ENCODE results near the gene EPHA6.

EPHA6 gene

DNA sequence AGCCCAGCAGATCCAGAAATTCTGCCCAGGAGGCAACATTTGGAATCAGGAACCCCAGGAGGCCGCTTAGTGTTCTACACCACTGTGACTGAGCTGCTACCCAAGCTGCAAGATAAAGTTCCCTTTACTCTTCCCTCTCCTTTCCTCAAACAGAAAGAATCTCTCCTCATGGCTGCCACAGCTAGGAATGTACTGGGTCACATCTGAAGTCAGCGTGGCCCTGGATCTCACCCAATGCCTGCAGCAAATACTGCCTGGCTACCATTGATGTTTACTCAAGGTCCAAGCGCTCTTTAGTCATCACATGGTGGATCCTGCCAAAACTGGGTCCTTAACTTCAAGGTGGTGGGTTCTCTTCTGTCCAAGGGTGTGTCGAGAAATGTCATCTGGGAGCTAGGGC, 382.7 kb downstream of the EPHA6 start:
- TF ChIP-seq, protein P1, sequence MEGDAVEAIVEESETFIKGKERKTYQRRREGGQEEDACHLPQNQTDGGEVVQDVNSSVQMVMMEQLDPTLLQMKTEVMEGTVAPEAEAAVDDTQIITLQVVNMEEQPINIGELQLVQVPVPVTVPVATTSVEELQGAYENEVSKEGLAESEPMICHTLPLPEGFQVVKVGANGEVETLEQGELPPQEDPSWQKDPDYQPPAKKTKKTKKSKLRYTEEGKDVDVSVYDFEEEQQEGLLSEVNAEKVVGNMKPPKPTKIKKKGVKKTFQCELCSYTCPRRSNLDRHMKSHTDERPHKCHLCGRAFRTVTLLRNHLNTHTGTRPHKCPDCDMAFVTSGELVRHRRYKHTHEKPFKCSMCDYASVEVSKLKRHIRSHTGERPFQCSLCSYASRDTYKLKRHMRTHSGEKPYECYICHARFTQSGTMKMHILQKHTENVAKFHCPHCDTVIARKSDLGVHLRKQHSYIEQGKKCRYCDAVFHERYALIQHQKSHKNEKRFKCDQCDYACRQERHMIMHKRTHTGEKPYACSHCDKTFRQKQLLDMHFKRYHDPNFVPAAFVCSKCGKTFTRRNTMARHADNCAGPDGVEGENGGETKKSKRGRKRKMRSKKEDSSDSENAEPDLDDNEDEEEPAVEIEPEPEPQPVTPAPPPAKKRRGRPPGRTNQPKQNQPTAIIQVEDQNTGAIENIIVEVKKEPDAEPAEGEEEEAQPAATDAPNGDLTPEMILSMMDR (IDR thresholded peaks at IDR 0.05; ENCODE audit: low read depth, low read length), result no peak
- no peak overlapping the region for H3K4me3 ChIP-seq (ENCODE audit: low read depth, low read length)

DNA sequence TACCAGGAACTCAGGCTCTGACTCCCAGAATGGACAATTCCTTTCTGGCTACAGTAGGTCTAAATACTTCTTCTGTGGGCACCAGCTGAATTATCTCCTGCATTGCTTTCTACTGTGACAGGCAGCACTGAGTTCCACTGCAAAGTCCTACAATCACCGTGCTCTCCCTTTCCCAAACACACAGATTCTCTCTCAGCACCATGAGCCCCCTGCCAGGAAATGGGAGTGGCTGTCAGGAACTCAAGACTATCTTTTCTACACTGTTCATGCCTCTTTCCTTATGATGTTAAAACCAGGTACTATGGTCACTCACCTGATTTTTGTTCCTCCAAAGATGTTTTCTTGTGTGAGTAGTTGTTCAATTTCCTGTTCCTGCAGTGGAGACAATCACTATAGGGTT, 383.4 kb downstream of the EPHA6 start:
- TF ChIP-seq, protein P1 (IDR thresholded peaks at IDR 0.05; ENCODE audit: low read depth, low read length), result no peak

DNA sequence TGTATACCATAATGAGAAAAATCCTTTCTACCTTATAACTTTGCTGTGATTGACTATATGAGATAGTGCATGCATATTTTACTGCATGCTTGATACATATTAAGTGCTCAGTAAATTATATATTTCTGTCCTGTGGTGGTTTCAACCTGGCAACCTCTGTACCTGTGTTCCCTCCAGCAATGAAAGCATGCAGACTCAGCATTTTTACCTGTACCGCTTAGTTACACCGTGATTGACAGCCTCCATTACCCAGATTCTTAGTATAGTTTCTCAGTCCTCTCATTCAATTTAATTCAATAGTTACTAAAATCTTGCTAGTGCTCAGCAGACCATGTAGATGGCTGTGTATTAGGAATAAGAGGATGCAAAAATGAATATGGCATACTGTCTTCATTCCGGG, 386.0 kb downstream of the EPHA6 start:
- H3K4me3 ChIP-seq (ENCODE audit: low read depth, low read length), result no peak overlapping the region
- TF ChIP-seq, protein P1 (IDR thresholded peaks at IDR 0.05; ENCODE audit: low read depth, low read length), result no peak

More for the DNA sequence above, 383.4 kb downstream of the EPHA6 start:
- no peak overlapping the region for H3K4me3 ChIP-seq (ENCODE audit: low read depth, low read length)

DNA sequence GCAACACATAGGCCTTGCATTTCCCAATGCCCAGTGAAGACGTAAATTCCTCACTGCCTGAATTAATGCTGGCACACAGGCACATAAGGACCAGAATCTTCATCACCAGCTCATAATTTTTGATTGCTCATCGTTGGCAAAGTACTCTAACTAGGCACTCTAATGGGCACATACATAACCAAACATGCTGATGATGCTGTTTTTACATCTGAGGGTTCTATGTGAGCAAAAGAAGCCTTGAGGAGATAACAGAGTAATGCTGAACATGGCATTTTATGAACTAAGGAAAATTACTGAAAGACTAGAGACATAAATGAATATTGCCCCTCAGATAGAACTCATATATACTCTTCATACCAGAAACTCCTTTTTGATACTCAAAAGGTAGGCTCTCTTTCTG, 387.4 kb downstream of the EPHA6 start:
- TF ChIP-seq, protein P1 (IDR thresholded peaks at IDR 0.05; ENCODE audit: low read depth, low read length), result no peak
- no peak overlapping the region for H3K4me3 ChIP-seq (ENCODE audit: low read depth, low read length)

DNA sequence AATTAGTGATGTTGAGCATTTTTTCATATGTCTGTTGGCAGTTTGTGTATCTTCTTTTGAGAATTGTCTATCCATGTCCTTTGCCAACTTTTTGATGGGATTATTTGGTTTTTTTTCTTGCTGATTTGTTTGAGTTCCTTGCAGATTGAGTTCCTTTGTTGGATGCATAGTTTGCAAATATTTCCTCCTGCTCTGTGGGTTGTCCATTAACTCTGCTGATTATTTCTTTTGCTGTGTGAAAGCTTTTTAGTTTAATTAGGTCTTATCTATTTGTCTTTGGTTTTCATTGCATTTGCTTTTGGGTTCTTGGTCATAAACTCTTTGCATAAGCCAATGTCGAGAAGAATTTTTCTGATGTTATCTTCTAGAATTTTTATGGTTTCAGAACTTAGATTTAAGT, 414.6 kb downstream of the EPHA6 start:
- TF ChIP-seq, protein P1 (IDR thresholded peaks at IDR 0.05; ENCODE audit: low read depth, low read length), result no peak
- H3K4me3 ChIP-seq (ENCODE audit: low read depth, low read length), result no peak overlapping the region

DNA sequence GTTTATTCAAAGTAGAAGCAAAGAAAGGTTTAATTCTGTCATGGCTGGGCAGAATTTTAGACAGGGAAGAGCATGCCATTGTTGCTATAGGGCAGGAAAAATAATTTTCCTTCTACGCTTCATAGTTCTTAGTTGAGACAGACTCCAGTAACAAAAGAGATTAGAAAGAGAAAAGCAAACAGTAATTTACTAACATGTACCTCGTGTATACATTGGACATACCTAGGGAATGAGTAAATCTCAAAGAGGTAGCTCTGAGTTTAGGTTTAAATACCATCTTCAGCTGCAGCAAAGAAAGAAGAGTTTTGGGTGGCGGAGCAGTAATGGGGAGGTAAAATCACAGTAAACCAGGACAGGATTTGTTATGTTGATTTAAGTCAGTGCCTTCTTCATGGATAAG, 416.1 kb downstream of the EPHA6 start:
- TF ChIP-seq, protein P1 (IDR thresholded peaks at IDR 0.05; ENCODE audit: low read depth, low read length), result no peak
- H3K4me3 ChIP-seq (ENCODE audit: low read depth, low read length), result no peak overlapping the region

DNA sequence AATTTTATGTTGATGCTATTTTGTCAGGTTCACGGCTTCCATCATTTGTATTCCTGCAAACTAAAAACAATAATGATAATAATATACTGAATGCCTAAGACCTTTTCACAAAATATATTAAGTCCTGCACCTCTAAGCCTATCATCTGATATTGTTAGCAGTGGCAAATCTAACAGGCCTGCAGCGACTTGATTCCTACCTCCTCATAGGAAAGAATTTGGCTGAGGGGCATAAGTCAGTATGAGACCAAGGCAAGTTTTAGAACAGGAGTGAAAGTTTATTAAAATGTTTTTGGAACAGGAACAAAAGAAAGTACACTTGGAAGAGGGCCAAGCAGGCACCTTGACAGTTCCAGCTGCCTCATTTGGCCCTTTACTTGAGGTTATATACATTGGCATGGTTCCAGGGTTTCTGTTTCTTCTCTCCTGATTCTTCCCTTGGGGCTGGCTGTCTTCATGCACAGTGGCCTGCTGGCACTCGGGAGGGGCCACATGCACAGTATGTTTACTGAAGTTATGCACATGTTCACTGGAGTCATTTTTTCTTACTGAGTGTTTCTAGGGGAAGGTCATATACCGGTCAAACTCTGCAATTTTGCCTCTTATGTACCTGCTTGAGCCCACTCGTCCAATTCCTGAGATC, 418.1 kb downstream of the EPHA6 start:
- TF ChIP-seq, protein P1 (IDR thresholded peaks at IDR 0.05; ENCODE audit: low read depth, low read length), result no peak
- H3K4me3 ChIP-seq (ENCODE audit: low read depth, low read length), result no peak overlapping the region
